GM21447 (cell line): Measurements from ENCODE around the gene PPP1R13B.
"Not testable (repeated sequence)": the region's sequence is repeated elsewhere in the genome, so short reads cannot be mapped to it uniquely, and the experiment has no call there.

ENCODE experiments used
- ATAC-seq: cut with Tn5 transposase; IDR thresholded peaks from one replicate; pipeline ENCODE4 v1.9.1; 2021; ENCODE audit not compliant: unreplicated experiment

Gene PPP1R13B, protein sequence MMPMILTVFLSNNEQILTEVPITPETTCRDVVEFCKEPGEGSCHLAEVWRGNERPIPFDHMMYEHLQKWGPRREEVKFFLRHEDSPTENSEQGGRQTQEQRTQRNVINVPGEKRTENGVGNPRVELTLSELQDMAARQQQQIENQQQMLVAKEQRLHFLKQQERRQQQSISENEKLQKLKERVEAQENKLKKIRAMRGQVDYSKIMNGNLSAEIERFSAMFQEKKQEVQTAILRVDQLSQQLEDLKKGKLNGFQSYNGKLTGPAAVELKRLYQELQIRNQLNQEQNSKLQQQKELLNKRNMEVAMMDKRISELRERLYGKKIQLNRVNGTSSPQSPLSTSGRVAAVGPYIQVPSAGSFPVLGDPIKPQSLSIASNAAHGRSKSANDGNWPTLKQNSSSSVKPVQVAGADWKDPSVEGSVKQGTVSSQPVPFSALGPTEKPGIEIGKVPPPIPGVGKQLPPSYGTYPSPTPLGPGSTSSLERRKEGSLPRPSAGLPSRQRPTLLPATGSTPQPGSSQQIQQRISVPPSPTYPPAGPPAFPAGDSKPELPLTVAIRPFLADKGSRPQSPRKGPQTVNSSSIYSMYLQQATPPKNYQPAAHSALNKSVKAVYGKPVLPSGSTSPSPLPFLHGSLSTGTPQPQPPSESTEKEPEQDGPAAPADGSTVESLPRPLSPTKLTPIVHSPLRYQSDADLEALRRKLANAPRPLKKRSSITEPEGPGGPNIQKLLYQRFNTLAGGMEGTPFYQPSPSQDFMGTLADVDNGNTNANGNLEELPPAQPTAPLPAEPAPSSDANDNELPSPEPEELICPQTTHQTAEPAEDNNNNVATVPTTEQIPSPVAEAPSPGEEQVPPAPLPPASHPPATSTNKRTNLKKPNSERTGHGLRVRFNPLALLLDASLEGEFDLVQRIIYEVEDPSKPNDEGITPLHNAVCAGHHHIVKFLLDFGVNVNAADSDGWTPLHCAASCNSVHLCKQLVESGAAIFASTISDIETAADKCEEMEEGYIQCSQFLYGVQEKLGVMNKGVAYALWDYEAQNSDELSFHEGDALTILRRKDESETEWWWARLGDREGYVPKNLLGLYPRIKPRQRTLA

DNA sequence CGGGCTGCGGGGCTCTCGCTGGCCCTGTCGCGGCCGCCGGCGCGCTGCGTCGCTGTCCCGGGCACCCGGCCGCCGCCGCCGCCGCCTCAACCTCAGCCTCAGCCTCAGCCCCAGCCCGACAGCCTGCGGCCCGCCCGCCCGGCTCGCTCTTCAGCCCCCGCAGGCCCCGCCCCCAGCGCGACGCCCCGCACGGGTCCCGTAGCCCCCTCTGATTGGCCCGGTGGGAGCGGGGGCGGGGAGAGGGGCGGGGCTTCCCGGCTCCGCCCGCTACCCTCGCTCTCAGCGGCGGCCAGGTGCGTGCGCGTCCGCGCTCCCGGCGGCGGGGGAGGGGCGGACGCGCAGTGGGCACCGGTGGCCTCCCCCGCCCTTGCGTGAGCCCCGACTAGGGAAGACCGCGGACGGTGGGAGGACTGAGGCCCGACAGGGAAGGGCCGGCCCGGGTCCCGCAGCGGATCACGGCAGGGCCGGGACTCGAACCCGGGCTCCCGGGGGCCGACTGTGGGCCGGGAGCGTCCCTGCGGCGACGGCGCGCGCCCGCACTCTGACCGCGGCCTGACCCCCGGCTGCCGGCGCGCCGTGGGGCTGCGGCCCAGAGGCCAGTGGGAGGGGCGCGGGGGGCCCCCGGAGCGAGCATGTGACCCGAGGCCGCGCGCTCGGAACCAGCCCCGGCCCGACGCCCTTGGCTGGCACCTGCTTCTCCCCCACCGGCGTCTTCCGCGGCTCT lies at the start of gene PPP1R13B:
Gene PPP1R13B, minus strand, starts transcription at position 125 of the 724 bp plus-strand sequence. CDS start 268 bp downstream, outside the sequence.
- peak; percentile 80 for ATAC-seq

DNA sequence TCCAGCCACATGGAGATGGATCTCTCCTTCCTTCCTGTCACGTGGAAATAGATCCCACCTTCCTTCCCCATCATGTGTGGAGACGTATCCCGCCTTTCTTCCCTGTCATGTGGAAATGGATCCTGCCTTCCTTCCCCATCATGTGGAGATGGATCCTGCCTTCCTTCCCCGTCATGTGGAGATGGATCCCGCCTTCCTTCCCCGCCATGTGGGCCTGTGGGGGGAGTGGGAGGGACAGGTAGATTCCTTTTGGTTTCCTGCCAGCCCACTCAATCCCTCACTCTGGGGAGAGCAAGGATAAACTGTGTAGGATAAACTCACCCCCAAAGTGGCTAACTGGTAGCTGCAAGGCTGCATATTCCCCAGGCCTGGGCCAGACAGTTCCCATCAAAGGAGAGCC lies 49.2 kb upstream of the PPP1R13B start:
- ATAC-seq, result no peak

DNA sequence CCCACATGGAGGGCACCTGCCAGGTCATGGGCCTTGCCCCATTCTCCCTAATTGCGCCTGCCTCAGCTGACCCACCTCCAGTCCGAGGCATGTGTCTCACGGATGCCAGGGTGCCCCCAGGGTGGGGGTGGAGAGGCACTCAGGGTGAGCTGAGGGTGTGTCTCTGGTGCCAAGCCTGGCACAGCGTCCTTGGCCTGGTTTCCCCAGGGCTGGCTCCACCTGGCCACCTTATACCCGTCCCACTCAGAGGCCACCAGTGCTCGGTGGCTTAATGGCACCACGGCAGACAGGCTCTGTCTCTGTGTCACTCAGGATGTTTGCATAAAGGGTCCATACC lies 47.3 kb upstream of the PPP1R13B start:
- ATAC-seq, result no peak

DNA sequence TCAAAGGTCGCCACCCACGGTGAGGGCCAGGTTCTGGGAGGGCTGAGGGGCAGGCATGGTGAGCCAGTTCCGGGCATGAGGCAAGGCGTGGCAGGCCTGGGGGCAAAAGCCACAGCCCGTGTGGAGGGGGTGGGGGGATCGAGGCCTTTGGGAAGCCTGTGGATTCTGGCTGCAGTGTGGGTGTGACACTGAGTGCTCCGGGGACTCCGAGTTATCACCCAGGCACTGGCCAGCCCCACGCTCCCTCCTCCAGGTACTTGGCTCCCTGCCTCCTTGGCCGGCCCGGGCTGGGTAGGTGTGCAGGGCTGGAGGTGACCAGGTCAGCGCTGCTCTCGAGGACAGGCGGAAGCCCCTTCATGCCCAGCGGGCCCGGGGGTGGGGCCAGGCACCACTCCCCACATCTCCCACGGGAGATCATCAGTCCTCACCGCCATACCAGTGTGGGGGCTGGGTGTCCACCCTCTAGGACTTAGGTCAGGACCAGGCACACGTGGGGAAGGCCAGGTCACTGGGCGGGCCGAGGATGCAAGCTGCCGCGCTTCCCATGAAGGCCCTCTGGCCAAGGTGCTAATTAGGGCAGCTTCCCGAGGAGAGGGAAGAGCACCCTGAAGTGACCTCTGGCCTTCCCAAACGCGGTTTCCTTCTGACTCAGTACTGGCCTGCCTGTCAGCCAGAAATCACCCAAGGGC lies 46.8 kb upstream of the PPP1R13B start:
- no peak for ATAC-seq

DNA sequence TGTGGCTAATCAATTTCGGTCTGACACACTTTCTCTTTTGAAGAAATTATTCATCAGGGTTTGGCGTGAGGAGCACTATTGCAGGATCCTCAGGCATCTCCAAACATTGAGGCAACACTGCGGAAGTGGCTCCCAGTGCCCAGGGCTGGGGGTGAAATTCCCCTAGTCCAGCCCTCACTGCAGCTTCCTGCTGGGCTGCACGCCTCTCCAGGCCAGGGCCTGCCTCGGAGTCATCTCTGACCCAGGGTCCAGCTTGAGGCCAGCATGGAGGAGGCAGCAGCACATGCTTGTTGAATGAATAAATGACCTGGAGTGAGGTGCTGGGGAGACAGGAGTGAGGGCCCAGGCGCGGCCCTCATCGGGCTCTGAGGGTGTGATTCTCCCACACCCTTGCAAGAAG lies 44.9 kb upstream of the PPP1R13B start:
- no peak for ATAC-seq

DNA sequence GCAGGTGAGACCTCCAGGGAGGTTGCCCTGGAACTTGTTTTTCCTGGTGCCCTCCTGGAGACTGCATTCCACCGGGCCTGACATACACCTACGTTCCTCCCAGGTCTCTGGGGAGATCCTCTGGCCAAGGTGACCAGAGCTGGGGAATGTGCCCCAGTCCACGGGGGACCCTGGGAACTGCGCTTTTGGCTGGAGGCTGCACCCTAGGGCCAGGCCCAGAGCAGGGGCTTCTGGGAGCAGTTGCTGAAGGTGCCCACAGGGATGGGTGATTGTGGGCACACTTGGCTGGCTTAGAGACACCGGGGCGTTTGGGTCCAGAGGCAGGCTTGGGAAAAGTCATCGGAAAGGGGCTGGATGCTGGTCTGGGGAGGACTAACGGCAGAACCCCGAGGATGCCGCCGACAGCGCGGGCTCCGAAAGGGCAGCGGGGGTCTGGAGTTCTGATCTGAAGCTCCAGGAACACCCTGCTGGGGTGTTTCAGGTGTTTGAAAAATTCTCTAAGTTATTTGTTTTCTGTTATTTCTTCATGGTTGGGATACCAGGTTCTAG lies 44.4 kb upstream of the PPP1R13B start:
- no peak for ATAC-seq

DNA sequence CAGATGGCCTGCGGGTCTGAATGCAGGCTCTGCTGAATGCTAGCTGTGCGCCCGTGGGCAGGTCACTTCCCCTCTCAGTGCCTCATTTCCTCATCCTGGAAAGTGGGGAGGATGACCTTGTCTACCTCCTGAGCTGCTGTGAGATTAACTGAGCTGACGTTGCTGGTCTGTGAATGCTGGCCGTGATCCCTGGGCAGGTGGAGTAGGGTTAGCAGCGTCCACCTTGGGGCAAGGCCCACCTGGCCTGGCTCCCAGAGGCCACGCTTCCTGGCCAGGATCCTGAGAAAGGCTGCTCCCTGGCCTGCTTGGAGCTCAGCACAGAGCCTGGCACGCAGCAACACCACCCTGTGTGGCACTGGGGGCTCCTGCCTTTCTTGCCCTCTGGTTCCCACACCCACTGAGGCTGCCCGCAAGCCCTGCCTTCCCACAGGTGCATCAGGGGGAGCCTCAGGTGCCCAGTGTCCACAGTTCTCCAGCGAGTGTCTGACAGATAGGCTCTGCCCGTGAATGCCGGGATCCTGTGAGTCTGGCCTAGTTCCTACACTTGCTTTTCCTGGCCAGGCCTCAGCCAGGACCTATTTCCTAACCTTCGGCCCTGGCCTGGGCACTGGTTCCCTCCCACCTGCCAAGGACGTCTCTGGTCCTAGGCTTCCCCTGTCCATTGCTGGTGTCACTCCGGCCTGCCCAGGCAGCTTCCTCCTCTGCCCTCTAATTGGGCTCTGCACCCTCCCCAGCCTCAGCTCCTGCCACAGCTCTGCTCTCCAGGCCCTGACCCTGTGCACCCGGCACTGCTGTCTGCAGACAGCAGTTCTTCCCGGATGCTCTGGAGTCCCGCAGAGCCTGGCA lies 43.7 kb upstream of the PPP1R13B start:
- no peak for ATAC-seq

DNA sequence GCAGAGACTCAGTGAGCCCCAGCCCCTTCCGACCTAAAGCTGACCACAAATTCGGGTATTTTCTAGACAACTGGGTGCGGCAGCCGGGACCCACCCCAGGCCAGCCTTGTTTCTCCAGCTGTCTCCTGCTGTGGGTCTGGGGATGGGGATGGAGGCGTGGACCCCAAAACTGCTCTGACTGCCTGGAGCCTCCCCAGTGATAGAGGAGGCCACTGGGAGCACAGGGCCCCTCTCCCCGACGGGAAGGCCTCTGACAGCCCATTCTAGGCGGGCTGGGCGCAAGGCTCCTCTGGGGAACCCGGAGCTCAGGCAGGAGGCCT lies 42.6 kb upstream of the PPP1R13B start:
- no peak for ATAC-seq

DNA sequence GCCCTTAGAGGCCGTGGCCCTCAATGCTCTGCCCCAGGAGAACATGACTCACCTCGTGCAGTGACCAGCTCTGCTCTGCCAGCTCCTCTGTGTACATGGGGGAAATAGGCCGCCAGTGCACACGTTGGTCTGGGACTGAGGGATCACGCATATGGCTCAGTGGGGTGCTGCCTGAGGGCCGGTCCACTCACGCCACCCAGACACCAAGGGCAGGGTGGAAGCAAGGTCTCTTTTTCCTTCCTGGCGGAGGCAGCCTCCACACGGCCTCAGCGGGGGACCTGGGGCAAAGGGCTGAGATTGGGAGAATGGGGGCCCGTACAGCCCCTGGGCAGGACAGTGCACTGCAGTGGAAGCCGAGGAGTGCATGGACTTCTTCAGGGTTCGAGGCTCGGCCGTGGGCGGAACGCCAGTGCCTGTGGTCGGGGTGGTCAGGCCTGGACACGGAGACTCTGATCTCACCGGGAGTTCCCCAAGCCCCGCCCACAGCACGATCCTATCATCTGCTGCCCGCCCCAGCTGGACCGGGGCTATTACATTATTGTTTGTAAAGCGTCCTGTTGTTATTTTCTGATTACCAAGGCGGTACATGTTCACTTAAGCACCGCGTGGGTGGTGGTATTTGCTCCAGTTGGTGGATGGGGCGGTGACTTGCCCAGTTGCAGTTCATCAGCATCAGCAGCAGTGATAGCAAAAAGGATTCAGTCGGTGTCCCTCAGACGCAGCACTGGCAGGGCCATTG lies 42.1 kb upstream of the PPP1R13B start:
- ATAC-seq, result no peak

DNA sequence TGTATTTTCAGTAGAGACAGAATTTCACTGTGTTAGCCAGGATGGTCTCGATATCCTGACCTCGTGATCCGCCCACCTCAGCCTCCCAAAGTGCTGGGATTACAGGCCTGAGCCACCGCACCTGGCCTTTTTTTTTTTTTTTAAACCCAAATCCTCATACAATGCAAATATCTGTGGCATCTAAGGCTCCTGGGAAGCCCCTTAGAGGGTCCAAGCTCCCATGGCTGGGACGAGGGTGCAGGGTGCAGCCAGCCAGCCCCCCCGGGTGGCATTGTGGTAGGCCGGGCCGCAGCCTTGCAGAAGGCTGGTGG lies 41.6 kb upstream of the PPP1R13B start:
- not testable (repeated sequence) for ATAC-seq

DNA sequence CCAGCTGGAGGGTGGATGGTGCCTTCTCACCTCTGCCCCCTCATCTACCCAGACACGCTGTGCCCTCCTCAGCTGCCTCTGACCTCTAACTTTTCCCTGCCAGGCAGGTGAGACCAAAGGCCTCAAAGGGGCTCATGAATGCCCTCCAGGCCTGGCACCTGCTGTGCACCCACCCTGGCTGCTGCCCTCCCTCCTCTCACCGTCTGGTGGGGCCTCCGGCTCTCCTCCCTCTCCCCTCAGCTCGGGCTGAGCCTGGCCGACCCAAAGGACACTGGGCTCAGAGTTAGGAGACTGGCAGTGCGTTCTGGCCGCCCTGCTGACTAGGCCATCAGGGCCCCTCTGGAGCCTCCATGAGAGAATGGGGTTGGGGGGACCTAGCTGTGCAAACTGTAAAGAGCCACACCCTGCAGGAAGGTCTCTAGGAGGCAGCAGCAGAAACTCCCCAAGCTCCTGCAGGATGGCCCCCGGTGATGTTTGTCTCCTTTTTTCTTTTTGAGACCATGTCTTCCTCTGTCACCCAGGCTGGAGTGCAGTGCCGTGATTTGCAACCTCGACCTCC lies 40.3 kb upstream of the PPP1R13B start:
- no peak for ATAC-seq

DNA sequence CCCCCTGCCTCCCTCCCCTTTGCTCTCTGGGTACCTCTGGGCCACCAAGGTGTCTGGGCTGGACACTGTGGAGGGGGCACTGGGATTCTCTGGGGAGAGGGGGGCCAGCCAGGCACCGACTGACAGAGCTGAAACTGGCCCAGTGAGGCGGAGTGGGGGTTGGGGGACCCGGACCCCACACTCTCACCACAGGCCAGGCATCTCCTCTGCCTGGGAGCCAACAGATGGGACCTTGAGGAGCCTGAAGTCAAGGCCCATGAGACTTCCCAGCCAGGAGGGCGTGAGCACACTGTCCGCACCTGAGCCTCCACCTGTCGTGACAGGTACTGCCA lies 39.8 kb upstream of the PPP1R13B start:
- no peak for ATAC-seq

DNA sequence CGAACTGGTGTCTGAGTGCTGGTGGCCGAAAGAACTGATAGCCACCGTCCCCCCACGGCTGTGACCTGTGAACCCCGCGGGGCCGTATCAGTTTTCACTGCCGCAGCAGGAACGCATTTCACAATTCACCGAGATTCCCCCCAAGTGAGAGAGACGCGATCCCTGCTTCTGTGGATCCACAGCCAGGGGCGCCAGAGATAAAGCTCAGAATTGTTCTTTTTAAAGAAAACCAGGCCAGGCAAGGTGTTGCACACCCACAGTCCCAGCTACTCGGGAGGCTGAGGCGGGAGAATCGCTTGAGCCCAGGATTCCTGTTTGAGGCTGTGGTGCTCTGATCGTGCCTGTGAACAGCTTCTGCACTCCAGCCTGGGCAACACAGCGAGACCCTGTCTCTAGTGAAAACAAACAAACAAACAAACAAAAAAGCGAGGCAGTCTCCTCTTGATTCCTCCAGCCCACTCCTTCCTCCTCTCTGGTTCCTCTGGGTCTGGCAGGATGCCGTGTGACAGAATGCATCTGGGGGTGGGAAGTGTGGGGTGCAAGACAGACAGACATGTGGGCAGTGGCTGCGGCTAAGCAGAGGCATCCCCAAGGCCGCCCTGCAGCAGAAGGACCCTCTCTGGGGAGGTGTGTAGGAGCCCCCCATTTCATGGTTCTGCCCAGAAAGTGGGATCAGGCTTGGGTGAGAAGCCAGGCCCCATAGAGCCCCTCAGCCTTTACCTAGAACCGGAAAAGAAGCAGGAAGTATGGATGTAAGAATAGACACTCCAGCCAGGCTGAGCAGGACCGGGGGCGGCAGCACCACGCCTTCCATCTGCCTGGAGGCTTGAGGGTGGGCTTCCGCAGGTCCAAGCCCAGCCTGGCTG lies 39.2 kb upstream of the PPP1R13B start:
- ATAC-seq, result no peak

DNA sequence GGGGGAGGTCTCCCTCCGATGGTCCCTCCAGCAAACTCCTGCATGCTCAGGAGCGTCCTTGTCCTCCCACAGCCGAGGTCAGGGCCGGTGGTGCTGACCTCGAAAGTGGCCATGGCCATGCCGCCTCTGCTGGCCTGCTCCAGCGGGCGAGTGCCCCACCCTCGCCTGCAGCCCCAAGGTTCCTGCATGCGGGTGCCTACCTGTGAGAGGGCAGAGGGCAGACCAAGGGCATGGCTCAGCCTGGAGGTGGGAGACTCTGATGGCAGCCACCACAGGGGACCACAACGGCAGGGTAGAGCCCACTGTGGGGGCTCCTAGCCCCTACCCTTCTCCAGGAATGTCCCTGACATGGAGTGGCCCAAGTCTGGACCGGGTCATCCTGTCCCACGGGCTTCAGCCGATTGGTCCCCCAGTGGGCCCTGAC lies 38.1 kb upstream of the PPP1R13B start:
- no peak for ATAC-seq

DNA sequence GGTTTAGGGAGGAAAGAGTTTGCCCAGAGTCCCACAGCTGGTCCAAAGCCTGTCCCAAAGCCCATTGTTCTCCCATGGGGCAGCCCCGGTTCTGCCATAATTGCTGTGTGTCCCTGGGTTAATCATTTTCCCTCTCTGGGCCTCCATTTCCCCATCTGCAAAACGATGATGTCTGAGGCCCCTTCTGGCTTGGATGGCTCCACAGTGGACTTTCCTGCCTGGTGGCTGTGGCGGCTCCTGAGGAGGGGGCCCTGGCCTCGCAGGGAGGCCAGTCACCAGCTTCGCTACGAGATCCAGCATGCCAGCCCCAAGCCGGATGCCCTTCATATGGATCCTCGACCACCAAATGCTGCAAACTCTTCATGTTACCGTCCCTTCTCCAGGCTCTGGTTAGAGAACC lies 37.5 kb upstream of the PPP1R13B start:
- ATAC-seq, result no peak

DNA sequence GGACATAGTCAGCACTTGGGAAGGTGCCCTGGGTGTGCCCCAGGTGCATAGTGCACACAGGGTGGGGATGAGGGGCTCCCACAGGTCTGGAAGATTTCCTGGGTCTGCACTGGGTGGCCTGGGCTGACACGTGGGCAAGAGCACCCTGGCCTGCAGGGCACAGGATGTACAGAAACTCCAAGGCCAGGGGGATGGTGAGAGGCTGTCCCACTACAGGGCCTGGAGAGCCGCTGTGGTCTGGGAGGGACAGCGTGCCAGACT lies 35.8 kb upstream of the PPP1R13B start:
- no peak for ATAC-seq

DNA sequence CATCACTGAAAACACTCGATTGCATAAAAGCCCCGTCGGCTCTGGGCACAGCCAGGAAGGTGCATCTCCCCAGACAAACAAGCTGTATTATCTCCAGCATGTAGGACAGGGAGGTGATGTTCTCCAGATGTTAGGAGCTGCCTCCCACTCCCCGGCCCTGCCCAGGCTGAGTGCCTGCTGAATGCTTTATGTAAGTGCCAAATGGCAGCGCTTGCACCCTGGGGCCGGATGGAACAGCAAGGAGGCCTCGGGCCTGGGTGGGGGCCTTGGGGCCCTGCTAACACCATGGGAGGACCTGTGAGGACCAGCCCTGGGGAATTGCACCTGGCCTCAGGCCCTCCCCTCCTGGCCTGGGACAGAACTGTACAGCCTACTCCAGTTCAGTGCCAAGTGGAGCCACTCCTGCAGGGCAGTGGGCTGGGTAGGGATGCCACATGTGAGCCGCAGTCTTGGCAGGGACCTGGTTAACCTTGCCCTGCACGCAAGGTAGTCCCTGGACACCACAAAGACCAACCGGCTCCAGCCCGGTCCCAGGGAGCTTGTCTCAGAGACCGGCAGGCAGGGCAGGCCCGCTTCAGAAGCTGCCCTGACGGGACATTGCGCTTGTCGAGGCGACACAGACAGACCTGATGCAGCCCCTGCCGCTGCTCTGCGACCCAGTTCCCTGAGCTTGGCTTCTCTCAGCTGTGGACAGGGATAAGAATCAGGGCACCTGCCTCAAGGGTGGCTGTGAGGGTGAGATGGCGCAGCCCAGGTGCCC lies 35.3 kb upstream of the PPP1R13B start:
- ATAC-seq, result no peak
